ENCODE results near the gene AGFG1. TPM values are rescaled to one million over a fixed set of nuclear protein-coding genes. Genes with fewer than 3 reads are reported as not detected.
"Not testable (repeated sequence)": the region's sequence is repeated elsewhere in the genome, so short reads cannot be mapped to it uniquely, and the experiment has no call there.

Gene AGFG1
- total RNA-seq, 1 donor from 2014 or later: 33.9 TPM

GRCh38 chr2:227497158-227497557, 25.2 kb downstream of the AGFG1 start:
- DNase-seq (ENCODE audit: low spot score): no peak

GRCh38 chr2:227499627-227500300, 27.8 kb downstream of the AGFG1 start:
- DNase-seq (ENCODE audit: low spot score): no peak

- no peak for DNase-seq (ENCODE audit: low spot score)
These were observed 28.3 kb downstream of the AGFG1 start for GRCh38 chr2:227500301-227500630.

GRCh38 chr2:227503433-227504406, 31.8 kb downstream of the AGFG1 start:
- no peak for DNase-seq (ENCODE audit: low spot score)

GRCh38 chr2:227504700-227505099, 32.7 kb downstream of the AGFG1 start:
- DNase-seq (ENCODE audit: low spot score): no peak

GRCh38 chr2:227506456-227506855, 34.5 kb downstream of the AGFG1 start:
- peak; percentile 32 for DNase-seq (ENCODE audit: low spot score)

DNA sequence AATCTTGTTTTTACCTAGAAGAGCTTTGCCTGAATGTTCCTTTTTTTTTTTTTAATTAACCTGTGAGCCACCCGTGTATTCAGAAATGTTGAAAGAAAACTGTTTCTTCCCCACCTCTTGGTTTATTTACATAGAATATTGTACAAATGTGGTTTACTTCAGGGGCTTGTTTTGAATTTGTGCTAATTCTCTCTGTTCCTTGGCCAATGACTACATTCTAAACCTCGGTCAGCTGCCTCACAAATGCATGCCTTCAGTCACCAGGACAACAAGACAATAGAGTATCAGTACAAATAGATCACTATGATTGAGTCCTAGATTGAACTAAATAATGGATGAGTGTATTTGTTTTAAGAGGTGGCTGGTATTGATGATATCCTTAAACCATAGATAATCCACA, 36.0 kb downstream of the AGFG1 start:
- no peak for DNase-seq (ENCODE audit: low spot score)

- DNase-seq (ENCODE audit: low spot score): no peak
These were observed 37.1 kb downstream of the AGFG1 start for GRCh38 chr2:227509076-227509475.

GRCh38 chr2:227509824-227510619, 38.1 kb downstream of the AGFG1 start:
- DNase-seq (ENCODE audit: low spot score): no peak

- no peak for DNase-seq (ENCODE audit: low spot score)
These were observed 38.6 kb downstream of the AGFG1 start for GRCh38 chr2:227510620-227510958.

DNA sequence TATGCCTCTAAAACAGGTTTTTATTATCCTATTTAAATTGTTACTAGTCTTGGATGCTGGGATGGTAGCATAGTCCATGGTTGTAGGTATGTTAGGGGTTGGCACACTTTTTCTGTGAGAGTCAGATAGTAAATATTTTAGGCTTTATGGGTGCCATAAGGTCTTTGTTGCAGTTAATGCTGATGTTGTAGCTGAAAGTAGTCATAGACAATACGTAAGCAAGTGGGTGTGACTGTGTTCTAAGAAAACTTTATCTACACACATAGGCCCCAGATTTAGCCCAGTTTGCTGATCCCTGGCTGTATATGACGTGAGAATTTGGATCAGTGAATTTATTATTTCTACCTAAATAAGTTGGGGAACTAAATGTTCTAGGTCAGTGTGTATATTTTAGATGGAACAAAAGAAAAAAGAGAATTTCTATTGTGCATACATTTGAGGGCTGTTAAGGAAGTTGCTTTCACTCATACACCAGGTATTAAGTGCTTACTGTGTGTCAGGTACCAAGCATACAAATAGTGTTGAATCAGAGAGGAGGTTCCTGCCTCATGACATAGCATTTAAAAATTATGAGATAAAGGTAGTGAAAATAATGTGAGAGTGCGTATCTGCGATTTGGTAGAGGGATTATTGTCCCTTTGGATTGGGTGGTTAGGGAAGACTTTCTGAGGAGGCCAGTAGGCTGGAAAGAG, 39.4 kb downstream of the AGFG1 start:
- peak; percentile 13 for DNase-seq (ENCODE audit: low spot score)

GRCh38 chr2:227511955-227512354, 40.0 kb downstream of the AGFG1 start:
- DNase-seq (ENCODE audit: low spot score): no peak

DNA sequence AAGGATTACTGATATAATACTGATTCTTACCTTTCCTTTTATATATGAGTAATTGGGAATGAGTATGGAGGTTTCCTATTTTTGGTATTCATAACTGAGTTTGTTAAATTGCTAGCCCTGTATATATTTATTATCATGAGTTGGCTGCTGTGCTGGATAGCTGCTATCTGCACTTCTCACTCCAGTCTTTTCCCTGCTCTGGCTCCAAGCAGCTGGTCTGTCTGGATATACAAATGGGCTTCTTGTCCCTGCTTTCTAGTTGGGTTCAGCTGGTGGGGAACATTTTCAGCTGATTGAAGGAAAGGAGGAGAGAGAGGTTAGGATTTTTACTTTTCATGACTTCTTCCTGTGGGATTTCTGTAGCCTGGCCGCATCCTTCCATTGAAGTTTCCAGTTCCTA, 41.2 kb downstream of the AGFG1 start:
- DNase-seq (ENCODE audit: low spot score): peak; percentile 22

DNA sequence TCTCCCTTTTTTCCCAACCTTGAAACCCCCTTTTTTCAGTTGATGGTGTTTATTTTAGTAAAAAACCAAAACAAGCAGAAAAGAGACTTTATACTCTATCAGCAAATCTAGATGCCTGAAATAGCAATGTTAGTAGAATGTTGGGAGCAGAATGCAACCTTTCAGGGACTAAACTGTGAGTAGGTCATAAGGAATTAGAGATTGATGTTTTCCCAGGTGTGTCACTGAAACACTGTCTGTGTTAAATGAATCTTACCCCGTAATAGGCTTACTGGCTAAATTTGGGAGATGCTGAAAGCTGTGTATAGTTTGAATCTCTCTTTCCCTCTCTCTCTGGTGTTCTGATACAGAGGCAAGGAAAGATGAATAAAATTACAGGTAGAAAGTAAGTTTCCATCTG, 43.8 kb downstream of the AGFG1 start:
- DNase-seq (ENCODE audit: low spot score): no peak

GRCh38 chr2:227517724-227518123, 45.8 kb downstream of the AGFG1 start:
- no peak for DNase-seq (ENCODE audit: low spot score)

- DNase-seq (ENCODE audit: low spot score): not testable (repeated sequence)
These were observed 46.4 kb downstream of the AGFG1 start for GRCh38 chr2:227518278-227518865.

- not testable (repeated sequence) for DNase-seq (ENCODE audit: low spot score)
These were observed 49.2 kb downstream of the AGFG1 start for GRCh38 chr2:227521178-227521577.

- DNase-seq (ENCODE audit: low spot score): no peak
These were observed 52.7 kb downstream of the AGFG1 start for GRCh38 chr2:227524665-227525064.

- no peak for DNase-seq (ENCODE audit: low spot score)
These were observed 55.4 kb downstream of the AGFG1 start for GRCh38 chr2:227527351-227527750.

- DNase-seq (ENCODE audit: low spot score): no peak
These were observed 56.8 kb downstream of the AGFG1 start for GRCh38 chr2:227528803-227529202.

DNA sequence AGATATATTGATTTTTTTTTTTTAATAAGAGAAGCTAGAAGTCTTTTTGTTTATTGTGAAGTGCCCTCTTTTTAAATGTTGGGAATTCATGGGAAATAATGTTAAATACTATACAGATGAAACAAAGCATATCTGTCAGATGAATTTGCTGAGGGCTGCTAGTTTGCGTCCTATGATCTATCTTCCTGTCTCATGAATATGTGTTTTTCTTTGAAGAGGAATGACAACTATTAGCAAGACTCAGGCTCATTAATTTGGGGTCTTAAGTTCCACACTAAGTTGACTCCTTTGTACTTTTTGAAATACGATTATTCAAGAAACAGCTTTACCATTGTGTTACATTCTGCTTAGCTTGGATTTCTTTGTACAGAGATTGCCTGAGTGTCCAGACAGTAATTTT, 57.9 kb downstream of the AGFG1 start:
- DNase-seq (ENCODE audit: low spot score): no peak
